Keratinocyte (primary cell): ENCODE results near the gene DAPP1. TPM values are rescaled to one million over a fixed set of nuclear protein-coding genes. Genes with fewer than 3 reads are reported as not detected.

Experiments
- DNase-seq: peaks from one replicate; pipeline ENCODE4 v3.0.0-alpha.2; 2011; ENCODE audit warnings: low read depth, missing footprints, low spot score
- FAIRE-seq: peaks from 2 replicates; lab custom pipeline; 2011; peaks lifted over from hg19 to GRCh38; lab: Jason Lieb, UNC
- H2AFZ ChIP-seq: 2 replicates; pipeline ENCODE4 v1.6.0; 2012; ENCODE audit warnings: low read length, control low read depth, inconsistent platforms; ENCODE audit not compliant: control insufficient read depth
- H3K27ac ChIP-seq: 2 replicates; pipeline ENCODE4 v1.5.1; 2011; ENCODE audit warnings: low read length; ENCODE audit not compliant: control insufficient read depth, insufficient read depth
- H3K27me3 ChIP-seq: 3 replicates; pipeline ENCODE4 v1.6.0; 2011; ENCODE audit warnings: low read length; ENCODE audit not compliant: control insufficient read depth, insufficient read depth; ENCODE audit errors: extremely low read depth
- H3K36me3 ChIP-seq, 2 experiments: 2 replicates in 1 of 2; 3 replicates in 1 of 2; pipeline ENCODE4 v1.5.1; 2011; ENCODE audit warnings: low read length in 2 of 2, mild to moderate bottlenecking in 1 of 2; ENCODE audit not compliant: control insufficient read depth in 2 of 2, insufficient read depth in 2 of 2; ENCODE audit errors: extremely low read depth in 1 of 2
- H3K4me1 ChIP-seq: 3 replicates; pipeline ENCODE4 v1.5.1; 2011; ENCODE audit warnings: low read length; ENCODE audit not compliant: control insufficient read depth, insufficient read depth; ENCODE audit errors: extremely low read depth
- H3K4me2 ChIP-seq: 3 replicates; pipeline ENCODE4 v1.6.0; 2011; ENCODE audit warnings: low read depth, low read length; ENCODE audit not compliant: control insufficient read depth, insufficient read depth; ENCODE audit errors: extremely low read depth
- H3K4me3 ChIP-seq, 3 experiments: fragments of 200-600 bp in 1 of 3; sonication (generic) in 1 of 3; 2 replicates in 2 of 3; 3 replicates in 1 of 3; pipeline ENCODE4 v1.5.1; 2011 to 2016; ENCODE audit warnings: low read length in 3 of 3, mild to moderate bottlenecking in 3 of 3, control low read depth in 2 of 3, inconsistent platforms in 1 of 3, low read depth in 1 of 3, mixed read lengths in 1 of 3, mixed run types in 1 of 3, moderate library complexity in 1 of 3; ENCODE audit not compliant: control insufficient read depth in 2 of 3, insufficient read depth in 2 of 3; ENCODE audit errors: extremely low read depth in 1 of 3
- H3K79me2 ChIP-seq: 2 replicates; pipeline ENCODE4 v1.6.0; 2012; ENCODE audit warnings: low read length; ENCODE audit not compliant: control insufficient read depth, insufficient read depth
- H3K9ac ChIP-seq: 3 replicates; pipeline ENCODE4 v1.6.0; 2011; ENCODE audit warnings: low read length; ENCODE audit not compliant: control insufficient read depth, insufficient read depth; ENCODE audit errors: extremely low read depth
- H3K9me1 ChIP-seq: 3 replicates; pipeline ENCODE4 v1.6.0; 2011; ENCODE audit warnings: low read length; ENCODE audit not compliant: control insufficient read depth, insufficient read depth; ENCODE audit errors: extremely low read depth
- H3K9me3 ChIP-seq: 2 replicates; pipeline ENCODE4 v1.5.1; 2012; ENCODE audit warnings: low read depth, low read length; ENCODE audit not compliant: control insufficient read depth
- H4K20me1 ChIP-seq: 3 replicates; pipeline ENCODE4 v1.6.0; 2011; ENCODE audit warnings: low read length; ENCODE audit not compliant: control insufficient read depth, insufficient read depth; ENCODE audit errors: extremely low read depth
- EZH2 ChIP-seq: IDR thresholded peaks from one replicate; pipeline ENCODE4 v1.6.1; 2012; ENCODE audit warnings: inconsistent platforms, mild to moderate bottlenecking, low read length, moderate library complexity
- dilution Hi-C: fragments of 300-500 bp; cut with MboI; formaldehyde crosslinking; loops from one replicate; pipeline ENCODE4 v1.7.0; 2020; ENCODE audit warnings: low sequenced_read_pairs; ENCODE audit not compliant: extremely low pct_ligation_motif_present
- polyA plus RNA-seq, 5 experiments: library from polyadenylated mRNA; depleted of rRNA in 3 of 5; stranded (reverse) in 3 of 5; stranded (forward) in 1 of 5; unstranded in 1 of 5; fragments of >200 nt; gene quantifications; 1 replicate in 1 of 5; 2 replicates in 3 of 5; 3 replicates in 1 of 5; pipeline versions ENCODE4 v1.2.1 to v1.2.3, GENCODE V29; 2011 to 2012; ENCODE audit warnings: missing spikeins in 2 of 5, low read depth in 1 of 5, low replicate concordance in 1 of 5
- TF ChIP-seq, protein P1 (sequence below), 3 experiments: IDR thresholded peaks in 1 of 3; conservative IDR thresholded peaks in 1 of 3; optimal IDR thresholded peaks in 1 of 3; 2 replicates in 2 of 3; 3 replicates in 1 of 3; pipeline versions ENCODE3 to v1.5.1; 2011; ENCODE audit warnings: low read length in 3 of 3, mild to moderate bottlenecking in 3 of 3, moderate library complexity in 2 of 3, control low read depth in 1 of 3, inconsistent platforms in 1 of 3; ENCODE audit not compliant: insufficient read depth in 2 of 3; ENCODE audit errors: extremely low read depth in 1 of 3

Gene DAPP1
- polyA plus RNA-seq, 1 donor (not counting 4 experiments of a cell fraction or from before 2014, with no cell fraction given): 80.3 TPM

DNA sequence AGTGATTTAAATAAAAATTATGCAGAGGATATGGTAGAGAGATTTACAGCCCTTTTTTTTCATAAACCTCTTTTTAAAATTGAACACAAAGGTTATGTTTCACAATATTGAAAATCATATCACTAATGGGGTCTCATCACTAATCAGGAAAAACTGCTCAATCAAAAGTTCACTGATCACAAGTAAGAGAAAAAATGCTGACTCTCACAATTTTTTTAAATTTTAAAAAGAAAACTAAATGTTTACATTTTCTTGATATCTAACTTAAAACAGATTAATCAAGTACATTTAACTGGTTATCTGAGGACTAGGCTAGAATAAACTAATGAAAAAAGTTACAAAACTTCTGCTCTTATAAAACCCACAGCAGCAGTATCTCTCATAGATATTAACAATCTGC is 69.1 kb downstream of the DAPP1 start:
- peaks cover 21% of the 10 kb centered on the region for H3K79me2 ChIP-seq
- H3K4me3 ChIP-seq: no peak overlapping the region
- dilution Hi-C loops: no loop called here
- no peak overlapping the region for H3K4me2 ChIP-seq
- H3K9me1 ChIP-seq: no peaks in the 10 kb centered on the region
- H3K27ac ChIP-seq: no peak overlapping the region
- DNase-seq (no peak), FAIRE-seq (no peak)
- no peaks in the 10 kb centered on the region for H3K4me1 ChIP-seq
- peaks cover 7 to 15% of the 10 kb centered on the region in 2 experiments for H3K36me3 ChIP-seq
- no peaks in the 10 kb centered on the region for H3K27me3 ChIP-seq
- no peak overlapping the region for H2AFZ ChIP-seq
- H3K9ac ChIP-seq: no peak overlapping the region
- no peaks in the 10 kb centered on the region for H4K20me1 ChIP-seq
- TF ChIP-seq, protein P1, sequence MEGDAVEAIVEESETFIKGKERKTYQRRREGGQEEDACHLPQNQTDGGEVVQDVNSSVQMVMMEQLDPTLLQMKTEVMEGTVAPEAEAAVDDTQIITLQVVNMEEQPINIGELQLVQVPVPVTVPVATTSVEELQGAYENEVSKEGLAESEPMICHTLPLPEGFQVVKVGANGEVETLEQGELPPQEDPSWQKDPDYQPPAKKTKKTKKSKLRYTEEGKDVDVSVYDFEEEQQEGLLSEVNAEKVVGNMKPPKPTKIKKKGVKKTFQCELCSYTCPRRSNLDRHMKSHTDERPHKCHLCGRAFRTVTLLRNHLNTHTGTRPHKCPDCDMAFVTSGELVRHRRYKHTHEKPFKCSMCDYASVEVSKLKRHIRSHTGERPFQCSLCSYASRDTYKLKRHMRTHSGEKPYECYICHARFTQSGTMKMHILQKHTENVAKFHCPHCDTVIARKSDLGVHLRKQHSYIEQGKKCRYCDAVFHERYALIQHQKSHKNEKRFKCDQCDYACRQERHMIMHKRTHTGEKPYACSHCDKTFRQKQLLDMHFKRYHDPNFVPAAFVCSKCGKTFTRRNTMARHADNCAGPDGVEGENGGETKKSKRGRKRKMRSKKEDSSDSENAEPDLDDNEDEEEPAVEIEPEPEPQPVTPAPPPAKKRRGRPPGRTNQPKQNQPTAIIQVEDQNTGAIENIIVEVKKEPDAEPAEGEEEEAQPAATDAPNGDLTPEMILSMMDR (optimal IDR thresholded peaks at IDR 0.05 in 1 of 3, IDR thresholded peaks at IDR 0.05 in 1 of 3, conservative IDR thresholded peaks at IDR 0.05 in 1 of 3; ENCODE audit: extremely low read depth in 1 of 3, insufficient read depth in 2 of 3, low read length in 3 of 3): no peak
- no peak for TF ChIP-seq EZH2
- no peaks in the 10 kb centered on the region for H3K9me3 ChIP-seq

DNA sequence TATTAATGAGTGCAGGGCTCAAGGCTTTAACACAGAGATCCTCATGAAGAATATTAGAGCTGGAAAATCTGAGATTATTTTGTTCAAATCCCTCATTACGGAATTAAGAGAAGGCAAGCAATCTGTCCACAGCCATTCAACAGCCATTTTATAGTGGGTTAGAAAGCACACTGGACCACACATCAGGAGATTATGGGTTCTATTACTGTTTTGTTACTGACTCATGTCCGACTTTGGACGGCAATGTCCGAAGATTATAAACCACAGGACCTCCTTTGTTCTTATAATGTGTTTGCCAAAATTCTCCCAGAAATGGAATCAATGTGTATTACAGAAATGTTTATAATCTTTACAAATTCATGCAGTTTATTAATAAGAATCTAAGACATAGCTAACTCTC is 69.5 kb downstream of the DAPP1 start:
- no peak for TF ChIP-seq EZH2
- TF ChIP-seq, protein P1 (optimal IDR thresholded peaks at IDR 0.05 in 1 of 3, IDR thresholded peaks at IDR 0.05 in 1 of 3, conservative IDR thresholded peaks at IDR 0.05 in 1 of 3; ENCODE audit: extremely low read depth in 1 of 3, insufficient read depth in 2 of 3, low read length in 3 of 3): no peak
- Histone ChIP-seq H4K20me1 (no peaks in the 10 kb centered on the region), H2AFZ (no peak overlapping the region), H3K79me2 (peaks cover 25% of the 10 kb centered on the region), H3K9me1 (no peaks in the 10 kb centered on the region), H3K9me3 (no peaks in the 10 kb centered on the region), H3K4me1 (no peaks in the 10 kb centered on the region), H3K4me3 (no peak overlapping the region), H3K27me3 (no peaks in the 10 kb centered on the region), H3K27ac (no peak overlapping the region), H3K4me2 (no peak overlapping the region), H3K9ac (no peak overlapping the region), H3K36me3 (peaks cover 5 to 13% of the 10 kb centered on the region in 2 experiments)
- FAIRE-seq (no peak), DNase-seq (no peak)
- dilution Hi-C loops: no loop called here
